Cerebellar cortex (tissue), 1 donor: ENCODE data around the gene FGD2.
A peak's percentile ranks its signal among the peaks of the same experiment; 100 is the strongest.
"Not testable (repeated sequence)": the region's sequence is repeated elsewhere in the genome, so short reads cannot be mapped to it uniquely, and the experiment has no call there.

ENCODE experiments used
- DNase-seq: peaks from one replicate; pipeline ENCODE4 v3.0.0-alpha.2; 2015; ENCODE audit warnings: low spot score

Gene FGD2

DNA sequence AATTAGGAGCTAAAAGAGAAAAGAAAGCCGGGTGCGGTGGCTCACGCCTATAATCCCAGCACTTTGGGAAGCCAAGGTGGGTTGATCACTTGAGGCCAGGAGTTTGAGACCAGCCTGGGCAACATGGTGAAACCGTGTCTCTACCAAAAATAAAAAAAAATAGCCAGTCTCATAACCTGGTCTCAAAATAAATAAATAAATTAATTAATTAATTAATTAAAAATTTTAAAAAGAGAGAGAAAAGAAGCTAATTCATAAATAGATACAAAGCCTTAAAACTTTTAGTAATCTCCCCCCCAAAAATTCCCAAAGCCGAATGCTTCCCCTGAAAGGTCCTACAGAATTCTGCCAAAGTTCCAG, 53.5 kb downstream of the FGD2 start:
- not testable (repeated sequence) for DNase-seq

DNA sequence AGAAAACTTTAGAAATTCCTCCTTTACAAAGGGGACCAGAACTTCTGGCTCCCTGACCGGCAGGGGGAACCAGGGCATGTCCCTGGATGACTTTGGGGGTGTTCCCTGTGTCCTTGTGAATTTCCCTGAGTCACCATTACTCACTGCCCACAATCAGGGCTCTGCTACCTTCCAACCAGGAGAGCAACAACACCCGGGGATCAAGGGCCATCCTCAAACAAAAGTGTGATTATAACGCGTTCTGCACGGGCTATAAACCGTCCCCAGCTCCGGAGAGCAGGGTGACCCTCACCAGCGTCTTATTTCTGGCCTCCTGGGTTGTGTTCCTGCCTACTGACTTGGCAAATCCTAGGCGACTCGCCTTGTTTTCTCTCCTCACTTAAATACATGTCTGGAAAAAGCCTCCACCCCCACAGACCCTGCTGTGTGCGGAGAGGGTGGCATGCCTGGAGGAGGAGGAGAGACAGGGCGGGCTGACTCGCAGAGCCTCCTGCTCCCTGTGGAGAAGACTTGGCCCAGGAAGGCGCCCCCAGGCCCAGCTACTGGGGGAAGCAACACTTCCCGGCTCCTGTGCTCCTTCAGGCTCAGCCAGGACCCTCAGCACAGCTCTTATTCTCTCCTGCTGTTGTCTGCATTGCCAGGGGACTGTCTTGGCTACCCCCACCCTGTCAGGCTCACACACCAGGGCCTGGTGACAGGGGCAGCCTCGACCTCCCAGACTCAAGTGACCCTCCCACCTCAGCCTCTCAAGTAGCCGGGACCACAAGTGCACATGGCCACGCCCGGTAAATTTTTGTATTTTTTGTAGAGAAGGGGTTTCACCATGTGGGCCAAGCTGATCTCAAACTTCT, 54.1 kb downstream of the FGD2 start:
- DNase-seq: peak; percentile 84

DNA sequence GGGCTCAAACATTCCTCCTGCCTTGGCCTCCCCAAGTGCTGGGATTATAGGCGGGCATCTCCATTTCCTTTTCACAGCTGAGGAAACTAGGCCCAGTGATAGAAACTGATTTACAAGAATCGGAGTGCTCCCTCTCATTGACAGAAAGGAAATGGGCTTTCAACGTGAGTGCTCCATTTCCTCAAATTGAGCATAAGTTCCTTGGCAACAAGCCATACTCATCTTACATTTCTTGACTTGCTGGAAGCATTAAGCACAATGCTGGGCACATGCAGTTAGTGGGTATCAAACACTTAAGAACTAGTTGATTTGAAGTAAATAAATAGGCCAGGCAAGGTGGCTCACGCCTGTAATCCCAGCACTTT, 54.7 kb downstream of the FGD2 start:
- no peak for DNase-seq

DNA sequence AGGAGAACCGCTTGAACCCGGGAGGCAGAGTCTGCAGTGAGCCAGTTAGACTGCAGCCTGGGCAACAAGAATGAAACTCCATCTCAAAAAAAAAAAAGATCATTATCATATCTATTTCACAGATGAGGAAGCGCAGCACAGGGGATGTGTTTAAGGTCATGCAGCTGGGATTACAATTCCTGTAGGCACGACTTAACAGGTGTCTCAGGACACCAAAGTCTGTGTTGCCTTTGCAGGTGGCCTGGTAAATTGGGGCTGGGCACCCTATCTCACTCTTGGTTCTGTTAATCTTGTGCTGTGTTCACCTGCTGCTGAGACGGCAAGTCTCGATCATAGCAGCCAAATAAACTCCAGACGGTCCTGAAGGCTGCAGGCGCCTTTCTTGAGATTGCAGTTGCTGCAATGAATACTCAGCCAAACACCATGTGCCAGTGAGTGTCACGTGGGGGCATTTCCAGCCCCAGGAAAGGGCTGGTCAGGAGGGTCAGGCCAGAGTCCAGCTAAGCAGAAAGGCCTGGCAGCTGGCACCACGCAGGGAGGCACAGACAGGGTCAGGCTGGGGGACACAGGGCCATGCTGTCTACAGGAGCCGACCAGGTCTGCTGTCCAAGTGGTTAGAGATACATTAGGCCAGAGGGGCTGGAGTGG, 55.8 kb downstream of the FGD2 start:
- no peak for DNase-seq

DNA sequence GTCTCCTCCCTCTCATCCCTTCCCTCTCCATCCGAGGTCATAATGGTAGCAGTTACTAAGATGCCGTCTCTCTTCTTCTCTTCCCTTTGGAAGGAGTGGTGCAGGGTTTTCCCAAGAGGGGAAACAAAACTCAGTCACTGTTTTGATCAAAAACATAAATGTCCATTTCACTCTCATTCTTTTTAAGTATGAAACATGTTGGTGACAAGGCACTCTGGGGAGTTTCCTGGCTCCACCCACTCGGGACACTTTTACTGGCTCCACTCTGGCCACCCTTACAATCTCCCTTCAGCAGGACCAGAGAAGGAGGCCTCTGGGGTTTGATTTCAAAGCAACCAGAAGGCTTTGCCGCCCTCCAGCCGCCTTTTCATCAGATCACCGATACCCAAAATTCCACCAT, 57.0 kb downstream of the FGD2 start:
- DNase-seq: no peak

DNA sequence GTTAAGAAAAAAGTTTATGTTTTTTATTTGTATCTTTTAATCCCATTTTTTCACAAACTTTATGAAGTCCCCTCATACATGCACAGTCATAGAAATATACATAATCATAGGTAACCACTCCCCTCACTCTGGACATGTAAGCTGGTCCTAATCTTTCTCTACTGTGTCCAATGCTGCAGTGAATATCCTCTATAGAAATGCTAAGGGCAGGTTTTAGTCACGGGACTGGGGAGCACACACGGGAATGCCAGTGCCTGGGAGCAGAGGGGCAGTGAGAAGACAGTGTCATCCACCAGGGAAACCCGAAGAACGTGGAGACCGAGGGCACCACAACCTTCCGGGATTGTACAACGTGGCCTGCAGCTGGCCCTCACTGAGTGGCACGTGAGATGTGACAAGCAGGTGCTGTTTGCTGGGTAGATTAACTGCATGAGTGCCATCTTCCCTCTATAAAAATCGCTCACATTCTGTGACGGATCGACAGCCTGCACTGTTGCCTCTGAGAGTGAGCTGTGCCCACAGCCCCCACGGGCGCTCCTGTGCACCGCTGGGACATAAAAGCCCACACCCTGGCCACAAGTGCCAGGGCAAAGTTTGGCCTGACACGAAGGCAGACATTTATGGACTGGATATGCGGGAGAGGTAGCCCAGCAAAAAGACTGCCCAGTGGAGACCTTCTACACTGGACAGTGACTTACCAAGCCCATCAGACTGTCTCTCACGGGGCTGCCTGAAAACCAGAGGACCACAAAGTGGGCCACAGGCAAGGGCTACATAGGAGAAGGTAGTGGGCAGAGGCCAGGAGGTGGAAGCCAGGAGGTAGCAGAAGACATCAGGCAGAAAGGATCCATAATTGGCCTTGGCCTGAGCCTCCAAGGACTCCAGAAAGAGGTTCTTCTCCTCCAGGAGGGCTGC, 63.2 kb downstream of the FGD2 start:
- DNase-seq: no peak

DNA sequence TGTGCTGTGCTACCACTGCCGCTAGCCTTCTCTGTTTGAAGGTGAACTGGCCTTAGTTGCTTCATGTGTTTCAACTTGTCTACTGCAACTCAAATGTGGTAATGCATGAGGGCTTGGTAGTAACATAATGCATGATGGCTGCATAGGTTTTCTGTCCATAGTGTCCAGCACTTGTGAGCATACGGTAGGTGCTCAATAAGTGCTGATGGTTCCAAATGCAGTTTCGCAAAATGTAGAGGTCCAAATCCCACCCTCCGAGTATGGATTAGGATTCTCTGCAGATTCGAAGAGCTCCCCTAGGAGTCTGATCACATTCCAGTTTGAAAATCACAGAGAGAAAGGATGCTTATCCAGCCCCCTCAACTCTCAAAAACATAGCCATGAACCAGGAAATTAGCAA, 64.2 kb downstream of the FGD2 start:
- DNase-seq: no peak

DNA sequence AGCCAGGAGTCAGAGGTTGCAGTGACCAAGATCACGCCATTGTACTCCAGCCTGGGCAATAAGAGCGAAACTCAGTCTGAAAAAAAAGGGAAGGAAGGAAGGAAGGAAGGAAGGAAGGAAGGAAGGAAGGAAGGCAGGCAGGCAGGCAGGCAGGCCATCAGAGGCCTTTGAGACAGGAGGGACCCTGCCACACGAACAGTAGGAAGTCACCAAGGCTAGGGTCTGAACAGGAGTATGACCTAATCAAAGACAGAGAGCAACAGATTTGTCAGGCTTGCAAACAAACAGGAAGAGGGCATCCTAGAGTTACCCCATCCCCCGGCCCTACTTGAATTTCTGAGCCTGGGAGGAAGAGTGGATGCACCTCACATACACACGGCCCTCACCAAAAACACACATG, 67.1 kb downstream of the FGD2 start:
- DNase-seq: no peak

DNA sequence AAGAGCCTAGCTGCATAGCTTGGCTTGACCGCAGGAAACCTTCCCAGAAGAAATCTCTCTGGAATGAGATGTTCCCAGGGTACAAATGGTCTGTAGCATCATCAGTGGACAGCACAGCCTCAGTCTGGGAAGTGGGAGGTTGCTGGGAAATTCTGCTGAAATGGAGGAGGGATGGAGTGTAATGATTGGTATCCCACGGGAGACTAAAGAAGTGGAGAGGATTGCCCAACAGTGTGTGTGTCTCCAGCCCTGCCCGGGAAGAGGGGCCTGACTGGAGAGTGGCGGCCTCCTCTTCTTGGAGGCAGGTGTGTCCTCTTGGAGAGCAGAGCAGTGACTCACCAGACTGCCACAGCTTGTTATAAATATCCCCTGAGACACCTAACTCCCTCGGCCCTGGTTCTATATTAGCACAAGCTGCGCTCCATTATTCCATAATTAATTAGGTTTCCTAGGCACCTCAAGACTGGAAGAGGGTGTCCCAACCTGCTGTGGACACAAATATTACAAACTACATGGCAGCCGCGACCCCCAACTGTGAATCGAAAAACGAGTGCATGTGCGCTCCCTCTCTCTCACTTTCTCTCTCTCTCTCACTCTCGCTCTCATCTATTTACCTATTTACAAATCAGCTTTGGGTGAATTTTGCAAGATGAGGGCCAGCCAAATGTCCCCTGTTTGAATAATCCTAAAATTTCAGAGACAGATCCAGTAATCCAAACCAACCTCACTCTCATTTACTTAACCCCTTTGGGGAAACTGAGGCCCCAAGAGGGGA, 68.8 kb downstream of the FGD2 start:
- DNase-seq: no peak

DNA sequence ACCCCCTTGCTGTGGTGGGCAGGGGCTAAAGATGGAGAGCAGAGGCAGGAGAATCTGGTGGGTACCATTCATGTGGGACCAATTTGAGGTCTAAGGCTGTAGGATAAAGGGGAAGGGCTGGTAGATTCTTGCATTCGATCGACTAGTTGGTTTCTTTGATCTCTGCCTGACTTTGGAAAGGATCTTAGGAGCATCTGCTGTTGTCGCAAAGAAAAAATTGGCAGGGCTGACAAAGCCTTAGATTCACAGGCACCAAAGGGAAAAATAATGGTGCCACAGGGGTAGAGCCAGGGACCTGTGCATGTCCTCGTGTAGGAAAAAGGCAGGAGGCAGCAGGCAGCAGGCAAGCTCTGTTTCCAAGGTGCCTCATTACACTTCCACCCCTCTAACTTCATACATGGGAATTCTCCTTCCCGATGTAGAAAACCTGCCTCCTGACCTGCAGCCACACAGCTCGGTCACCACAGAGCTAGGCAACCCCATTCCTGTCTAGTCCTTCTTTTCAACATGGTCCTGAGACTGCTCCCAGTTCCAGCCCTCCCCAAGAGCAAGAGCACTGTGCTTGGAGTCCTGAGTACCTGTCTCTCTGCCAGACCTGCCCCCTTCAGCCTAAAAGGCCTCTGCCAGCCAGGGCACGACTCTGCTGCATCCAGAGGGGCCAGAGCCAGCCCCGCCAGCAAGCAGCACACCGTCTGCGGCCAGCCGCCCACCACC, 71.9 kb downstream of the FGD2 start:
- DNase-seq: no peak

DNA sequence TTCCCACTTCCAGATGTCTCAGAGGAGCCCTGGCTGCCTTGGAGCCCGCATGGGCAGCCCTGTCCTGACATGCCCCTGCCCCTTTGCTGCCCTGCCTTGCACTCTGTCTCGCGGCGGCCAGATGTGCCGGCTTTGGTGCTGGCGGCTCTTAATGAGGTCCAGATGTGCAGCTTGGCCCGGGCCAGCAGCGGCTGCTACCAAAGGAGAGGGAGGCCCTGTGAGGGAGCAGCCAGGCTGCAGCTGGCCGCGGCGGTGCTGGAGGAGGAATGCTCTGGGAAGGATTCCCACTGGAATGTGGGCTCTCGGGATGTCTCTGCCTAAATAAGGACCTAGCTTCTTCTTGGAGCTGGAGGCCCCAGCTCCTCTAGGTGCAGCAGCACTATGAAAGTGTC, 72.4 kb downstream of the FGD2 start:
- no peak for DNase-seq
